GM23338 (cell line): Measurements from ENCODE around the gene SEC22B.
"Not testable (repeated sequence)": the region's sequence is repeated elsewhere in the genome, so short reads cannot be mapped to it uniquely, and the experiment has no call there.

Source experiments
- CREB1 ChIP-seq: fragments of 250-450 bp; sonication (Bioruptor Pico); IDR thresholded peaks from 2 replicates; pipeline ENCODE4 v1.5.0; 2020; ENCODE audit warnings: low read depth, mild to moderate bottlenecking, moderate library complexity
- CTCF ChIP-seq, 2 experiments: fragments of 200-600 bp in 1 of 2; sonication (generic) in 1 of 2; conservative IDR thresholded peaks; 2 replicates each; pipeline versions ENCODE4 v1.5.1 to v1.6.1; 2016 to 2017; ENCODE audit warnings: antibody characterized with exemption in 2 of 2, low read depth in 2 of 2, mild to moderate bottlenecking in 2 of 2, moderate library complexity in 1 of 2
- ETS1 ChIP-seq: IDR thresholded peaks from 2 replicates; pipeline ENCODE4 v1.6.1; 2016; ENCODE audit warnings: antibody characterized with exemption
- EZH2 ChIP-seq: fragments of 200-600 bp; sonication (generic); IDR thresholded peaks from one replicate; pipeline ENCODE4 v1.8.0; 2017; ENCODE audit warnings: antibody characterized with exemption, mild to moderate bottlenecking, low read depth; ENCODE audit not compliant: unreplicated experiment
- JUNB ChIP-seq: IDR thresholded peaks from one replicate; pipeline ENCODE4 v1.6.1; 2016; ENCODE audit warnings: antibody characterized with exemption; ENCODE audit not compliant: unreplicated experiment
- POLR2AphosphoS5 ChIP-seq: IDR thresholded peaks from 2 replicates; pipeline ENCODE4 v1.6.1; 2016; ENCODE audit warnings: antibody characterized with exemption, low read depth
- REST ChIP-seq: IDR thresholded peaks from one replicate; pipeline ENCODE4 v1.6.1; 2018; ENCODE audit warnings: antibody characterized with exemption; ENCODE audit not compliant: unreplicated experiment

- not testable (repeated sequence) for TF ChIP-seq EZH2; CTCF (conservative IDR thresholded peaks at IDR 0.05; ENCODE audit: low read depth in 2 of 2); POLR2AphosphoS5; JUNB; REST; CREB1 (CRISPR knock-in tag); ETS1
These were observed 41.0 kb upstream of the SEC22B start for GRCh38 chr1:120217175-120217929.
